IMR-90 (cell line): Measurements from ENCODE around the gene MPRIP. TPM values are rescaled to one million over a fixed set of nuclear protein-coding genes. Genes with fewer than 3 reads are reported as not detected.

Experiments used
- ATAC-seq: fragments of 200-7000 bp; cut with Tn5 transposase; 2 replicates; pipeline ENCODE4 v1.9.1; 2020; ENCODE audit warnings: low read depth, mild to moderate bottlenecking, moderate library complexity
- BruUV-seq: library from RNA; stranded (reverse); fragments of 400-500 nt; replicated peaks from 2 replicates; lab custom pipeline; 2021; lab: Mats Ljungman, UMichigan
- CTCF ChIA-PET: fragments of 300-600 bp; formaldehyde crosslinking; extraction: SDS; loops from one replicate; lab custom pipeline; 2021; ENCODE audit warnings: antibody characterized with exemption; lab: Yijun Ruan, JAX
- POLR2A ChIA-PET: fragments of 300-600 bp; sonication (Branson Sonifier 250); formaldehyde crosslinking; loops from one replicate; lab custom pipeline; 2022; ENCODE audit warnings: antibody characterized with exemption; ENCODE audit not compliant: unreplicated experiment; lab: Charles Lee
- DNase-seq: peaks from one replicate; pipeline ENCODE4 v3.0.0; 2013
- H2AFZ ChIP-seq: replicated peaks from 2 replicates; pipeline ENCODE3; 2013; ENCODE audit warnings: low read length, mild to moderate bottlenecking; ENCODE audit not compliant: poor library complexity
- H2AK5ac ChIP-seq: 2 replicates; pipeline ENCODE4 v1.6.1; 2013; ENCODE audit warnings: low read depth, low read length, inconsistent platforms
- H2AK9ac ChIP-seq: replicated peaks from 2 replicates; pipeline ENCODE3; 2013; ENCODE audit warnings: mild to moderate bottlenecking, low read depth, low read length, moderate library complexity; ENCODE audit not compliant: poor library complexity
- H2BK120ac ChIP-seq: 2 replicates; pipeline ENCODE4 v1.6.1; 2013; ENCODE audit warnings: low read depth, low read length, inconsistent platforms
- H2BK15ac ChIP-seq: 3 replicates; pipeline ENCODE4 v1.6.1; 2013; ENCODE audit warnings: low read depth, low read length, inconsistent platforms
- H2BK20ac ChIP-seq: 2 replicates; pipeline ENCODE4 v1.6.1; 2013; ENCODE audit warnings: low read depth, mild to moderate bottlenecking, inconsistent platforms, low read length, moderate library complexity
- H2BK5ac ChIP-seq: 2 replicates; pipeline ENCODE4 v1.6.1; 2013; ENCODE audit warnings: mild to moderate bottlenecking, low read depth, low read length, inconsistent platforms; ENCODE audit not compliant: poor library complexity, severe bottlenecking
- H3K14ac ChIP-seq: replicated peaks from 2 replicates; pipeline ENCODE4 v1.6.1; 2013; ENCODE audit warnings: low read depth, low read length, inconsistent platforms
- H3K18ac ChIP-seq: 2 replicates; pipeline ENCODE4 v1.6.1; 2013; ENCODE audit warnings: low read depth, low read length, control low read depth
- H3K23ac ChIP-seq: 2 replicates; pipeline ENCODE4 v1.6.1; 2013; ENCODE audit warnings: low read depth, low read length, inconsistent platforms
- H3K27ac ChIP-seq: 2 replicates; pipeline ENCODE4 v1.5.1; 2013; ENCODE audit warnings: mild to moderate bottlenecking, control low read depth, low read length; ENCODE audit not compliant: insufficient read depth
- H3K27me3 ChIP-seq: 2 replicates; pipeline ENCODE4 v1.6.1; 2013; ENCODE audit warnings: low read length; ENCODE audit not compliant: control insufficient read depth, insufficient read depth
- H3K36me3 ChIP-seq: 2 replicates; pipeline ENCODE4 v1.6.1; 2013; ENCODE audit warnings: low read length, mixed read lengths; ENCODE audit not compliant: control insufficient read depth, insufficient read depth
- H3K4ac ChIP-seq: 2 replicates; pipeline ENCODE4 v1.6.1; 2013; ENCODE audit warnings: low read depth, low read length, inconsistent platforms
- H3K4me1 ChIP-seq: 2 replicates; pipeline ENCODE4 v1.6.1; 2013; ENCODE audit warnings: low read length, mixed read lengths; ENCODE audit not compliant: control insufficient read depth, insufficient read depth
- H3K4me2 ChIP-seq: 2 replicates; pipeline ENCODE4 v1.6.1; 2013; ENCODE audit warnings: low read depth, mild to moderate bottlenecking, control low read depth, low read length, moderate library complexity
- H3K4me3 ChIP-seq: 2 replicates; pipeline ENCODE4 v1.5.1; 2013; ENCODE audit warnings: low read depth, mild to moderate bottlenecking, control low read depth, low read length, moderate library complexity; ENCODE audit not compliant: insufficient read depth
- H3K56ac ChIP-seq: 2 replicates; pipeline ENCODE4 v1.6.1; 2013; ENCODE audit warnings: low read length, inconsistent platforms; ENCODE audit not compliant: insufficient read depth; ENCODE audit errors: extremely low read depth
- H3K79me1 ChIP-seq, 2 experiments: 2 replicates each; pipeline ENCODE4 v1.6.1; 2013; ENCODE audit warnings: low read length in 2 of 2, inconsistent platforms in 1 of 2, low read depth in 1 of 2
- H3K9ac ChIP-seq: 2 replicates; pipeline ENCODE4 v1.6.1; 2013; ENCODE audit warnings: low read depth, low read length, control low read depth
- H3K9me1 ChIP-seq: 2 replicates; pipeline ENCODE4 v1.6.1; 2013; ENCODE audit warnings: low read length, inconsistent platforms; ENCODE audit not compliant: insufficient read depth
- H3K9me3 ChIP-seq: 2 replicates; pipeline ENCODE4 v1.6.1; 2013; ENCODE audit warnings: low read length; ENCODE audit not compliant: control insufficient read depth, insufficient read depth
- H4K20me1 ChIP-seq: 2 replicates; pipeline ENCODE4 v1.6.1; 2013; ENCODE audit warnings: low read length, inconsistent platforms; ENCODE audit not compliant: insufficient read depth
- H4K5ac ChIP-seq: 2 replicates; pipeline ENCODE4 v1.6.1; 2013; ENCODE audit warnings: mild to moderate bottlenecking, low read depth, low read length, control low read depth
- H4K8ac ChIP-seq, 2 experiments: 2 replicates each; pipeline ENCODE4 v1.6.1; 2013; ENCODE audit warnings: low read depth in 2 of 2, low read length in 2 of 2, control low read depth in 1 of 2, inconsistent platforms in 1 of 2
- H4K91ac ChIP-seq: 2 replicates; pipeline ENCODE4 v1.6.1; 2013; ENCODE audit warnings: low read depth, low read length, inconsistent platforms; ENCODE audit not compliant: insufficient read depth
- BHLHE40 ChIP-seq: fragments of 150-350 bp; IDR thresholded peaks from 2 replicates; pipeline ENCODE4 v1.6.1; 2016; ENCODE audit warnings: mild to moderate bottlenecking, low read depth, low read length
- CEBPB ChIP-seq: IDR thresholded peaks from 2 replicates; pipeline ENCODE4 v1.6.1; 2012; ENCODE audit warnings: low read depth, low read length, improper control_type of control experiment
- MXI1 ChIP-seq: IDR thresholded peaks from 2 replicates; pipeline ENCODE4 v1.6.1; 2012; ENCODE audit warnings: low read depth, mild to moderate bottlenecking, low read length, moderate library complexity, borderline replicate concordance
- POLR2A ChIP-seq: IDR thresholded peaks from 2 replicates; pipeline ENCODE4 v1.6.1; 2012; ENCODE audit warnings: mild to moderate bottlenecking, low read depth, low read length
- RAD21 ChIP-seq: IDR thresholded peaks from 2 replicates; pipeline ENCODE4 v1.6.1; 2012; ENCODE audit warnings: low read length, improper control_type of control experiment
- USF2 ChIP-seq: fragments of 150-350 bp; IDR thresholded peaks from 2 replicates; pipeline ENCODE4 v1.6.1; 2017; ENCODE audit warnings: mild to moderate bottlenecking, antibody characterized with exemption, low read length, low read depth
- WGBS, 2 experiments: methylation state at CpG; one replicate each; pipeline versions ENCODE4 v1.1.5 to v1.1.7; 2013; ENCODE audit warnings: missing lambda C conversion rate in 2 of 2; ENCODE audit not compliant: insufficient read length in 1 of 2; ENCODE audit errors: extremely low coverage in 2 of 2; 5-methylcytosine and 5-hydroxymethylcytosine counted together
- dilution Hi-C: fragments of 300-500 bp; cut with HindIII; formaldehyde crosslinking; loops from one replicate; pipeline ENCODE4 v1.14.3; 2018; ENCODE audit warnings: low sequenced_read_pairs; ENCODE audit not compliant: unreplicated experiment
- in situ Hi-C: fragments of 300-500 bp; cut with MboI; formaldehyde crosslinking; loops from 3 replicates; pipeline ENCODE4 v1.14.3; 2019; ENCODE audit warnings: low sequenced_read_pairs, inconsistent platforms, mixed read lengths
- intact Hi-C: fragments of 100-400 bp; cut with micrococcal nuclease; formaldehyde crosslinking; loops from 2 replicates; pipeline ENCODE4 v1.10.0; 2022
- polyA plus RNA-seq, 3 experiments: library from polyadenylated mRNA; depleted of rRNA; stranded (reverse); fragments of >200 nt; gene quantifications; 2 replicates each; pipeline ENCODE4 v1.2.3, GENCODE V29; 2012; ENCODE audit warnings: low replicate concordance in 1 of 3
- total RNA-seq: library from RNA; depleted of rRNA; stranded (reverse); fragments of >200 nt; gene quantifications from 2 replicates; pipeline ENCODE4 v1.2.3, GENCODE V29; 2012

MPRIP gene
- total and polyA plus RNA-seq, 2 of the 4 experiments (the other 2 are of a cell fraction): 111 to 149 TPM

DNA sequence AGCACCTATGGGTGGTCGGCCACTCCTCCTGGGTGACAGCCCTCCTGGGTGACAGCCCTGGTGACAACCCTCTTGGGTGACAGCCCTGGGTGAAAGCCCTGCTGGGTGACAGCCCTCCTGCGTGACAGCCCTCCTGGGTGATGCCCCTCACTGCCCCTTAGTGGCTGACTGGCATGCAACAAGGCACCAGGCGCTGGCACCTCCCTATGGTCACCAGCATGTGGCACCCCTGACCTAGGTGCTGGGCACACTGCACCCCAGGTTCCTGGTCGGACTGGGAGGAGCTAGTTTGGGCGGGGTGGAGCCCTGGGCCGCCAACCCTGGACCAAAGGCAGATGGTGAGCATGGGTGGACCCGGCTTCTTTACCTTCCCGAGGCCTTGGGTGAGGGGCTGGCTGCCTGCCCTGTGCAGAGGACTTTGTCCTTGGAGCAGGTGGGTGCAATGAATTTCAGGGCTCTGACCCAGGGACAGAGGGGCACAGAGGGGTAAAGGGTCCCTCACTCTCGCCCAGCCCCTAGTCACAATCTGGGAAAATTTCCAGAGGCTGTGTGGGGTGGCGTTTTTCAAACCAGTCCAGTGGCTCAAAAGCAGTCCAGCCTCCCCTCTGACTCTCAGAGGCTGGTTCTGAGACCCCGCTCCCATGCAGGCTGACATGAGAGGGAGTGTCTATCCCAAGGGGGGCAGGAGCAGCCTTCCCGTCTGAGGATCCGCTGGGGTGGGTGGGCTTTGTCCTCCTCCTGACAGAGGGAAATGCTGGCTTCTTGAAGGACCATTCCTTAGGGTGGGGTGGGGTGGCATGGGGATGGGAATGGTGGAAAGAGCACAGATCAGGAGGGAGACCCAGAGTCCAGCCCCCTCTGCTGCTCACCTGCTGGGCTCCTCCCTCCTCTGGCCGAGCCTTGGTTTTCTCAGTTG lies 44.5 kb upstream of the MPRIP start:
- no peak overlapping the region for H3K9ac ChIP-seq
- no peak overlapping the region for H3K4me2 ChIP-seq
- dilution Hi-C loops: no loop called here
- no peaks in the 10 kb centered on the region for H3K79me1 ChIP-seq
- TF ChIP-seq RAD21 (no peak), USF2 (no peak), POLR2A (no peak), CEBPB (no peak), BHLHE40 (no peak), MXI1 (no peak)
- no peak overlapping the region for H2BK15ac ChIP-seq
- ChIA-PET CTCF (interaction anchor here (0.6 kb wide), 1 partner anchor 25 kb away, joined by 3 read pairs; no protein-coding TSS in a partner anchor), POLR2A (no interaction called here)
- no peak overlapping the region for H4K5ac ChIP-seq
- WGBS, 2 experiments: 80% methylated on average over 2 of the region's 14 CpGs; no CpG with 5 or more reads in 1 of the 2 experiments
- no peak overlapping the region for H2AK9ac ChIP-seq
- H3K4me3 ChIP-seq: no peak overlapping the region
- no peak overlapping the region for H3K14ac ChIP-seq
- H4K20me1 ChIP-seq: no peaks in the 10 kb centered on the region; the same call in 1 of the 2 replicates
- no peak overlapping the region for H3K4ac ChIP-seq
- DNase-seq: no peak
- H3K27me3 ChIP-seq: peaks cover 24% of the 10 kb centered on the region
- no peak overlapping the region for H4K8ac ChIP-seq
- no peaks in the 10 kb centered on the region for H3K9me3 ChIP-seq
- no TSS peak for BruUV-seq
- H4K91ac ChIP-seq: no peak overlapping the region
- no peaks in the 10 kb centered on the region for H3K4me1 ChIP-seq
- no peak for ATAC-seq
- in situ Hi-C loops: no loop called here
- no peak overlapping the region for H2AFZ ChIP-seq
- H3K27ac ChIP-seq: no peak overlapping the region
- H3K36me3 ChIP-seq: no peaks in the 10 kb centered on the region
- no peak overlapping the region for H2AK5ac ChIP-seq
- intact Hi-C loops: no loop called here
- H2BK120ac ChIP-seq: no peak overlapping the region
- H2BK20ac ChIP-seq: no peak overlapping the region
- H3K23ac ChIP-seq: no peak overlapping the region
- H3K18ac ChIP-seq: no peak overlapping the region
- H3K9me1 ChIP-seq: 0 out of 2 replicates have a peak, but pooled peaks cover 2% of the 10 kb centered on the region
- no peak overlapping the region for H3K56ac ChIP-seq
- H2BK5ac ChIP-seq: no peak overlapping the region
